ENCODE measurements around the gene RBKS. TPM values are rescaled to one million over a fixed set of nuclear protein-coding genes. Genes with fewer than 3 reads are reported as not detected.

The RBKS gene
- total RNA-seq, 1 donor from 2014 or later, result 1.8 TPM

GRCh38 chr2:27797841-27798240, 92.3 kb downstream of the RBKS start:
- Mint-ChIP-seq H3K4me3 (ENCODE audit: low read depth) (no peak overlapping the region), H3K4me1 (ENCODE audit: low read depth) (no peaks in the 10 kb centered on the region), H3K36me3 (ENCODE audit: low read depth) (no peaks in the 10 kb centered on the region), H3K27me3 (ENCODE audit: low read depth) (no peaks in the 10 kb centered on the region), H3K27ac (no peak overlapping the region), H3K9me3 (no peaks in the 10 kb centered on the region)
- no peak for DNase-seq (ENCODE audit: low spot score)
- intact Hi-C loops (cut with micrococcal nuclease), result no loop called here

DNA sequence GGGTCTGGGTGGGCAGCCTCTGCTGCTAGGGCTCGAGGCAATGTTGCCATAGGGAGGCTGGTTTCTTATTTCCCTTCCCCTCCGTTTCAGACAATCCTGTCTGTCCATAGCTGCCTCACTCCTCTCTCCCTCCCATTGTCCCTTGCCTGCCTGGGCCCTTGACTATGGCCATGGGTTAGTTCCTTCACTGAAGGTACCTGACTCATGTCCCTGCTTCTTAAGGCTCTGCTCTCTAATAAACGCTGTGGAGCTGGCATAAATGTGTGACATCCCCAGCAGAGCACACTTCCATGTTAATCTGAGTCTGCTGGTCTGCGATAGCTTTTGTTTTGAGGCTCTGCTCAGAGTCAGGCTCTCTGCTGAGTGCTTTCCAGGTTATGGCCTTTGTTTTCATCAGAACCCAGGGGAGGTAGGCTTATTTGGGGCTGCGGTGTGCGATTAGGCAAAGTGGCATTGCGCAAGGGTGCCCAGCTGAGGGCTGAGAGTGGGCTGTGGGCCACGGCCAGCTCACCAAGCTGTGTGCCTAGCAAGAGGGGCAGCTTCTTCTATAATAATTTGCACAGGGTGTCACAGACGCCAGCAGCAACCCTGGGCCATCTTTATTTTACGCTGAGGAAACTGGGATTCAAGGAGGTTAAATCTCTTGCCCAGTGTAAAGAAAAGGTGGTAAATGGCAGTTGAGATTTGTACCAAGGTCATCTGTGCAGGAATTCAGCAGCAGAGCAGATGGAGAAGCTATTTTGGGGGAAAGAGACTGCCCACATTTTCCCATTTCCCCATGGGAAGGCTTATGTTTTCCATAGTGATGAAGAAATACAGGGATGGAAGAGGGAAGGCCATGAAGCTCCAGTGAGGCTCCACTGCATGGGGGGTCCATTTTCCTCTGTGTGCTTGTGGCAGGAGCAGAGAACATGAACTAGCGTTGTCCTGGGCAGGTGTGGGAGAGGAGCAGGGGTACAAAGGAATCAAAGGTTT, 93.1 kb downstream of the RBKS start:
- Mint-ChIP-seq H3K36me3 (ENCODE audit: low read depth) (no peaks in the 10 kb centered on the region), H3K27me3 (ENCODE audit: low read depth) (no peaks in the 10 kb centered on the region), H3K4me3 (ENCODE audit: low read depth) (no peak overlapping the region), H3K4me1 (ENCODE audit: low read depth) (no peaks in the 10 kb centered on the region), H3K27ac (no peak overlapping the region), H3K9me3 (no peaks in the 10 kb centered on the region)
- intact Hi-C loops (cut with micrococcal nuclease), result no loop called here
- DNase-seq (ENCODE audit: low spot score), result no peak

- no peak for DNase-seq (ENCODE audit: low spot score)
- Mint-ChIP-seq H3K27me3 (ENCODE audit: low read depth) (no peaks in the 10 kb centered on the region), H3K27ac (no peak overlapping the region), H3K9me3 (no peaks in the 10 kb centered on the region), H3K4me1 (ENCODE audit: low read depth) (no peaks in the 10 kb centered on the region), H3K36me3 (ENCODE audit: low read depth) (no peaks in the 10 kb centered on the region), H3K4me3 (ENCODE audit: low read depth) (no peak overlapping the region)
- intact Hi-C loops (cut with micrococcal nuclease), result no loop called here
These were observed 94.3 kb downstream of the RBKS start for GRCh38 chr2:27795868-27796277.

GRCh38 chr2:27795093-27795834, 94.9 kb downstream of the RBKS start:
- H3K4me3 Mint-ChIP-seq (ENCODE audit: low read depth), result no peak overlapping the region
- intact Hi-C loops (cut with micrococcal nuclease), result no loop called here
- DNase-seq (ENCODE audit: low spot score), result no peak

DNA sequence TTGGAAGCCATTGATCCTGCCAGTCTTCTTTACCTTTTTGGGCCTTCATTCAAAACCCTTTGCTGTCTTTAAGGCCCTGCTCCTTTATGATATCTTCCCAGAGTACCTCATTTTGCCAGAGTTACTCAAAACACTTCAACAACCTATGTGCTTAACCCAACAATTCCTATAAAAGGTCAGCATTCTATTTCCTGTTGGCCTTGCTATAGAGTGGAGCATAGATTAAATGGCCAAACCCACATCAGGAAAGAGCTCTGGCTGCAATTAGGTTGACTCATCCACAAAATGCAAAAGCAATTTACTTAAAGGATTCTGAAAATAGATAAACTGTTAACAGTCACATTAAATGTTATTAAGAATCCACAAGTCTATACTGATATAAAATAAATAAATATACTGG, 97.4 kb downstream of the RBKS start:
- no peaks in the 10 kb centered on the region for H3K36me3 Mint-ChIP-seq (ENCODE audit: low read depth)
- H3K27me3 Mint-ChIP-seq (ENCODE audit: low read depth), result no peaks in the 10 kb centered on the region
- H3K9me3 Mint-ChIP-seq, result no peaks in the 10 kb centered on the region
- H3K27ac Mint-ChIP-seq, result no peak overlapping the region
- H3K4me1 Mint-ChIP-seq (ENCODE audit: low read depth), result no peaks in the 10 kb centered on the region
- no peak overlapping the region for H3K4me3 Mint-ChIP-seq (ENCODE audit: low read depth)
- no peak for DNase-seq (ENCODE audit: low spot score)
- intact Hi-C loops (cut with micrococcal nuclease), result no loop called here

More at GRCh38 chr2:27795093-27795834, 94.9 kb downstream of the RBKS start:
- Mint-ChIP-seq H3K9me3 (no peaks in the 10 kb centered on the region), H3K36me3 (ENCODE audit: low read depth) (no peaks in the 10 kb centered on the region), H3K27ac (no peak overlapping the region), H3K27me3 (ENCODE audit: low read depth) (no peaks in the 10 kb centered on the region), H3K4me1 (ENCODE audit: low read depth) (no peaks in the 10 kb centered on the region)

DNA sequence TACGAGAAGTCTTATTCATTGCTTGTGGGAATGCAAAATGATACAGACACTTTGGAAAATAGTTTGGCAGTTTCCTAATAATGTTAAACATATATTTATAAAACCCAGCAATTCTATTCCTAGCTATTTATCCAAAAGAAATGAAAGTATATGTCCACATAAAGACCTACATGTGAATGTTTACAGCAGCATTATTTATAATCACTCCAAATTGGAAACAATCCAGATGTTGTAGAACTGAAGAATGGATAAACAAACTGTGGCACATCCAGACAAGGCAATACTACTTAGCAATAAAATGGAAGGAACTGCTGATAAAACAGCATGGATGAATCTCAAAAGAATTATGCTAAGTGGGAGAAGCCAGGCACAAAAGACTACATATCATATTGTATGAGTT, 99.4 kb downstream of the RBKS start:
- Mint-ChIP-seq H3K9me3 (no peaks in the 10 kb centered on the region), H3K36me3 (ENCODE audit: low read depth) (no peaks in the 10 kb centered on the region), H3K4me1 (ENCODE audit: low read depth) (no peaks in the 10 kb centered on the region), H3K4me3 (ENCODE audit: low read depth) (no peak overlapping the region), H3K27ac (no peak overlapping the region), H3K27me3 (ENCODE audit: low read depth) (no peaks in the 10 kb centered on the region)
- intact Hi-C loops (cut with micrococcal nuclease), result no loop called here
- DNase-seq (ENCODE audit: low spot score), result no peak

DNA sequence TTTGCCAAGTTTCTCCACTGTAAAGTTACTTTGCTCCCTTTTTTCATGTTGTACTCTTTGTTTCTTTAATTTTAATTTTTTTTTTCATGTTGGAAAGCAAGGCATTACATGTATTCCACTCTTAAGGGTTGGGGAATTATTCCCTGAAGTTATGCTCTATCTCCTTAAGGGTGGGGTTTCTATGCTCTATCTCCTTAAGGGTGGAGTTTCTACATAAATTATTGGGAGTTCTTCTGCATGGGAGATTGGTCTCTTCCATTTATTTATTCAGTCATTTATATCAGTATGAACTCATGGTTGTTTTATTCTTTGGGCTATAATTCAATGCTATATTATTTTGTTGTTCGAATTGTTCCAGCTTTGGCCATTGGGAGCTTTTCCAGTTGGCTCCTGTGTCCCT, 107.5 kb downstream of the RBKS start:
- DNase-seq (ENCODE audit: low spot score), result no peak
- intact Hi-C loops (cut with micrococcal nuclease), result no loop called here
- no peak overlapping the region for H3K27ac Mint-ChIP-seq

DNA sequence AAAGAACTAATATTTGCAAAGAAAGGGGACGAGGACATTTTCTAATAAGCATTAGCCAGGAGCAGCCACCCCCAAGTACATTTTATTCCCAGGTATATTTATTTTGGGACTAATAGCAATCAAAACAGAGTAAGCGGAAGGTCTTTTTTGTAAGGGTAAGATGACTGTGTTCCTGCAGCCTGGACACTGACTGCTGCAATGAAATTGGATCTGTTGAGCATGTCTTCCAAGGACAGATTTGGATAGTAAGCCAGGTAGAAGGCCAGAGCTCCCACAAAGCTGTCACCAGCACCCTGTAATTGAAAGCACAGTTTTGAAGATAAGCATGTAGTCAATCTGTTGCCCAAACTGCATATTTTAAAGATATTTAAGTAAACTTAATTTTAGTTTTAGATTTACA, 108.7 kb downstream of the RBKS start:
- no peak overlapping the region for H3K4me3 Mint-ChIP-seq (ENCODE audit: low read depth)
- no peaks in the 10 kb centered on the region for H3K9me3 Mint-ChIP-seq
- peaks cover 34% of the 10 kb centered on the region for H3K36me3 Mint-ChIP-seq (ENCODE audit: low read depth)
- no peaks in the 10 kb centered on the region for H3K27me3 Mint-ChIP-seq (ENCODE audit: low read depth)
- H3K27ac Mint-ChIP-seq, result no peak overlapping the region
- no peak for DNase-seq (ENCODE audit: low spot score)
- H3K4me1 Mint-ChIP-seq (ENCODE audit: low read depth), result peaks cover 5% of the 10 kb centered on the region
- intact Hi-C loops (cut with micrococcal nuclease), result no loop called here

More for the DNA sequence above, 107.5 kb downstream of the RBKS start:
- Mint-ChIP-seq H3K36me3 (ENCODE audit: low read depth) (peaks cover 29% of the 10 kb centered on the region), H3K4me1 (ENCODE audit: low read depth) (peaks cover 5% of the 10 kb centered on the region), H3K9me3 (no peaks in the 10 kb centered on the region), H3K4me3 (ENCODE audit: low read depth) (no peak overlapping the region), H3K27me3 (ENCODE audit: low read depth) (no peaks in the 10 kb centered on the region)

- no peaks in the 10 kb centered on the region for H3K9me3 Mint-ChIP-seq
- no peaks in the 10 kb centered on the region for H3K27me3 Mint-ChIP-seq (ENCODE audit: low read depth)
- H3K27ac Mint-ChIP-seq, result no peak overlapping the region
- intact Hi-C loops (cut with micrococcal nuclease), result no loop called here
- no peak for DNase-seq (ENCODE audit: low spot score)
- H3K4me3 Mint-ChIP-seq (ENCODE audit: low read depth), result no peak overlapping the region
- H3K4me1 Mint-ChIP-seq (ENCODE audit: low read depth), result peaks cover 7% of the 10 kb centered on the region
- peaks cover 50% of the 10 kb centered on the region for H3K36me3 Mint-ChIP-seq (ENCODE audit: low read depth)
These were observed 110.7 kb downstream of the RBKS start for GRCh38 chr2:27779417-27780055.

DNA sequence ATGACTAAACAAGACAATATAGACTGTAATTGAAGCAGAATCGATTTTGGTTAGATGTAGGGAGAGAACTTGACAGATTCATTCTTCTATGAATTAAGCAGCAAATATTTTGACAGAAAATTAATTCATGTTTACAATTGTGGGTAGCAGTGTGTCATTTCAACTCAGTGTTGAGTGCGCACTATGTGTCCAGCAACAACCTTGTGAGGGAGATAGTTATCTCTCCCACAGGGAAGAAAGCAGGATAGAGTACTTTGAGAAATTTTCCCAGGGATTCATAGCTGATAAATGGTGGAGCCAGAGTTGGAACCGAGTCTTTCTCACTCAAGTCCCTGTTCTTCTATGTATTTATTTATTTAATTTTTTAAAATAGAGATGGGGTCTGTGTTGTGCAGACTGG, 113.5 kb downstream of the RBKS start:
- Mint-ChIP-seq H3K4me1 (ENCODE audit: low read depth) (peaks cover 27% of the 10 kb centered on the region), H3K9me3 (no peaks in the 10 kb centered on the region), H3K4me3 (ENCODE audit: low read depth) (no peak overlapping the region), H3K36me3 (ENCODE audit: low read depth) (peaks cover 67% of the 10 kb centered on the region), H3K27me3 (ENCODE audit: low read depth) (no peaks in the 10 kb centered on the region), H3K27ac (no peak overlapping the region)
- no peak for DNase-seq (ENCODE audit: low spot score)
- intact Hi-C loops (cut with micrococcal nuclease), result no loop called here

DNA sequence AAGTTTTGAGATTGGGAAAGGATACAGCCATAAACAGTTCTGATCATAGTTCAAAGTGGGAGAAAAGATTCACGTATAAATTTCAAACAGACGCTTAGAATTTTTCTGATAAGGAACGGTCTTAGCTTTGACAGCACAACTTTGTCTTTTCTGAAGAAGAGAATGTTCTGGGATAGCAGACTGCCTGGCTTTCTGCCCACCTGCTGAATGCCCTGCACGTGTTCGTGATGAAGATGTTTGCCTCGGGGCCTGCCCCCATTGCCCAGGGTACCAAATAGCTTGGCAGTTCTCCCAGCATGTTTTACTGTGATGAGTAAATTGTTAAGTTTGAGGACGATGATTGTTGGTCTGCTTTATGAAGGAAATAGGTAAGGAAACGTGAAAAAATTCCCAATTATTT, 114.1 kb downstream of the RBKS start:
- Mint-ChIP-seq H3K27ac (no peak overlapping the region), H3K4me3 (ENCODE audit: low read depth) (no peak overlapping the region), H3K27me3 (ENCODE audit: low read depth) (no peaks in the 10 kb centered on the region), H3K36me3 (ENCODE audit: low read depth) (peaks cover 64% of the 10 kb centered on the region), H3K9me3 (no peaks in the 10 kb centered on the region), H3K4me1 (ENCODE audit: low read depth) (peaks cover 29% of the 10 kb centered on the region)
- DNase-seq (ENCODE audit: low spot score), result no peak
- intact Hi-C loops (cut with micrococcal nuclease), result no loop called here

DNA sequence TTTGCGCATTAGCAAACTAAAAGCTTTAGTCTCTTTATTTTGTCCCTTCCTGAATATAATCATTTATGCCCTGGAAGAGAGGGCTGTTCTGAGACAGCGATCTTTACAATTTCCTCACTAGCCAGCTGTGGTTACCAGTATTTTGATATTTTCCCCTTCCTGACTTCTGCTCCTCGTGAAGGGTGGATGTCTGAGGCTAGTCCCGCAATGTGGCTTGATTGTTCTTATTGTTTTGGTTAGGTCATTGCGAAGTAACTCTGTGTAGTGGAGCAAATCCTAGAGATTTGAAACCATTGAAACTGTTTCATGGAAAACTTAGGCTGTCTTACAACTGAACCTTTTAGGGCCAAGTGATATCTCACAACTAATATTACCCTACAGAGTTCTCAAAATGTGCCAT, 116.2 kb downstream of the RBKS start:
- Mint-ChIP-seq H3K4me3 (ENCODE audit: low read depth) (peak overlapping the region; percentile 58), H3K36me3 (ENCODE audit: low read depth) (peaks cover 48% of the 10 kb centered on the region), H3K27me3 (ENCODE audit: low read depth) (no peaks in the 10 kb centered on the region), H3K4me1 (ENCODE audit: low read depth) (peaks cover 33% of the 10 kb centered on the region), H3K27ac (no peak overlapping the region), H3K9me3 (no peaks in the 10 kb centered on the region)
- no peak for DNase-seq (ENCODE audit: low spot score)
- intact Hi-C loops (cut with micrococcal nuclease), result loop anchor here (5.0 kb wide), 2 partner anchors 72 to 618 kb away; partner anchors contain the start of gene FOSL2
